RCC 7860 (cell line): ENCODE measurements around the gene CCDC78.
"Not testable (repeated sequence)": the region's sequence is repeated elsewhere in the genome, so short reads cannot be mapped to it uniquely, and the experiment has no call there.

Experiments
- DNase-seq: peaks from one replicate; pipeline ENCODE4 v3.0.0-alpha.2; 2015; ENCODE audit warnings: low spot score
- FAIRE-seq: peaks from 2 replicates; lab custom pipeline; 2012; peaks lifted over from hg19 to GRCh38; lab: Jason Lieb, UNC

CCDC78 gene

GRCh38 chr16:695355-696089, 30.7 kb downstream of the CCDC78 start:
- FAIRE-seq = no peak
- no peak for DNase-seq

- no peak for DNase-seq
- FAIRE-seq = no peak
Measured at GRCh38 chr16:694863-695354, 31.3 kb downstream of the CCDC78 start.

- DNase-seq = no peak
- no peak for FAIRE-seq
Measured at GRCh38 chr16:694187-694862, 31.9 kb downstream of the CCDC78 start.

GRCh38 chr16:693766-694165, 32.5 kb downstream of the CCDC78 start:
- DNase-seq (no peak), FAIRE-seq (no peak)

GRCh38 chr16:693364-693763, 32.9 kb downstream of the CCDC78 start:
- no peak for DNase-seq
- FAIRE-seq = no peak

GRCh38 chr16:692356-693108, 33.7 kb downstream of the CCDC78 start:
- no peak for FAIRE-seq

GRCh38 chr16:691242-691641, 35.0 kb downstream of the CCDC78 start:
- DNase-seq, FAIRE-seq: not testable (repeated sequence)

More at GRCh38 chr16:692356-693108, 33.7 kb downstream of the CCDC78 start:
- DNase-seq = no peak

GRCh38 chr16:689175-689897, 36.9 kb downstream of the CCDC78 start:
- DNase-seq (no peak), FAIRE-seq (no peak)

- FAIRE-seq (no peak), DNase-seq (no peak)
Measured at GRCh38 chr16:687499-687898, 38.7 kb downstream of the CCDC78 start.

- DNase-seq = no peak
- no peak for FAIRE-seq
Measured at GRCh38 chr16:686459-687260, 39.6 kb downstream of the CCDC78 start.

GRCh38 chr16:685967-686366, 40.3 kb downstream of the CCDC78 start:
- DNase-seq (peak; percentile 39), FAIRE-seq (no peak)

GRCh38 chr16:684961-685696, 41.1 kb downstream of the CCDC78 start:
- DNase-seq = no peak
- FAIRE-seq = no peak

- peak; percentile 2 for FAIRE-seq
- DNase-seq = peak; percentile 85
Measured at GRCh38 chr16:684071-684794, 42.0 kb downstream of the CCDC78 start, which contains the start of gene JMJD8. TSS of gene JMJD8 (minus strand) at chr16:684334. CDS start at chr16:684319, 15 bp downstream.

GRCh38 chr16:683396-684070, 42.7 kb downstream of the CCDC78 start:
- no peak for DNase-seq
- FAIRE-seq = no peak

- DNase-seq (no peak), FAIRE-seq (no peak)
Measured at GRCh38 chr16:682493-683395, 43.5 kb downstream of the CCDC78 start.

- FAIRE-seq = no peak
- peak; percentile 46 for DNase-seq
Measured at GRCh38 chr16:681746-682427, 44.4 kb downstream of the CCDC78 start.
